Measurements from ENCODE around the gene ANTXR2.

GRCh38 chr4:80081566-80081965 is 8.5 kb upstream of the ANTXR2 start:
- TF ChIP-seq POLR2A (IDR thresholded peaks at IDR 0.05) (no peak), CTCF (IDR thresholded peaks at IDR 0.05) (no peak)

Data from uterus (tissue), 2 donors.